HG03108 (cell line): ENCODE measurements around the gene CHAC1.

ENCODE experiments used
- ATAC-seq: cut with Tn5 transposase; IDR thresholded peaks from one replicate; pipeline ENCODE4 v1.9.1; 2021; ENCODE audit warnings: moderate library complexity; ENCODE audit not compliant: unreplicated experiment

The CHAC1 gene

DNA sequence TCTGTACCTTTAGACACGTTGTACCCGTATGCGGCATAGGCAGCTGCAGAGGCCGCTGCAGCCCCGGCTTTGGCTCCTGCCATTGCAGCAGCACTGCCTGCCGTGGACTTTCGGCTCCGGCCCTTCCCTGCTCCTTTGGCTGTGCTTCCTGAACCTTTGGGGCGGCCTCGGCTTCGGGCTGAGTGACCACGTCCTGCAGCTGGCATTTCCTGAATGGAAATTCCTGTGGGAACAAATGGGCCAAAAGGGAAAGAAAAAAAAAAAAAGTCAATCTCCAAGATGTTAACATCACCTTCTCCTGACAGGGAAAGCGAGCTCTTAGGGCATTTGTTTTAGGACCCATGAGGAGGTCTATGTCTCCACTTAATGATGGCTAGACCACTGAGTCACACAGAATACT is 29.6 kb downstream of the CHAC1 start:
- no peak for ATAC-seq

DNA sequence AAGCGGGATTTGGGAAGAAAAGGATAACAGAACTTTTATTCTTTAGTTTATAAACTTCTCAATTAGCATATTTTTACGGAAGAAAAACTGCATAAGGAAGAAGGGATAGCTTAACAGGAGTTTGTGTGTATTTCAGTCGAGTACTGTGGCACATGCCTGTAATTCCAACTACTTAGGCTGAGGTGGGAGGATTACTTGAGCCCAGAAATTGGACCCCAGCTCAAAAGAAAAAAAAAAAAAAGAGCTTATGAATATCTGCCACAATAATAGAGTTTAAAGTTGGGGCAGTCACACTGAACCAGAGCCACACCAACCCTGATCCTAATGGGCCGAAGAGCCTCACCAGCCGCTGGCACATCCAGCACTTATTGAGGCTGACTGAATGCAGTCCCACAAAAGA is 31.1 kb downstream of the CHAC1 start:
- no peak for ATAC-seq

DNA sequence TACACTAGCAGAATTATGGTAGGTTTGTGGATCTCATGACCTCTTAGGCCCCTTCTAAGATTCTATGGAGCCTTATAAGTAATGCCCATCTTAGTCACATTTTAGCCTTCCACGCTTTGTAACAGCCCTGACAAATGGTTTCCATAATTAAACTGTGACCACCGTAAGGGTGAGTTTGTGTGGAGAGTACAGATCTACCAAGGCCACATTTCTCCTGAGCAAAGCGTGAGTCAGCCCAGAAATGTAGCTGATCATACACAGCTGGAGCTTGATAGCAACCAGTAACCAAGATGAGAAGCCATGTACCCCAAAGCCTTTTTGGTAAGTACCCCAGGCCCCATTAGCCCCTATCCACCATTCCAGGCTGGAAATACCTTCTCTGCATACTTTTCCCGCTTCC is 31.7 kb downstream of the CHAC1 start:
- ATAC-seq = no peak

DNA sequence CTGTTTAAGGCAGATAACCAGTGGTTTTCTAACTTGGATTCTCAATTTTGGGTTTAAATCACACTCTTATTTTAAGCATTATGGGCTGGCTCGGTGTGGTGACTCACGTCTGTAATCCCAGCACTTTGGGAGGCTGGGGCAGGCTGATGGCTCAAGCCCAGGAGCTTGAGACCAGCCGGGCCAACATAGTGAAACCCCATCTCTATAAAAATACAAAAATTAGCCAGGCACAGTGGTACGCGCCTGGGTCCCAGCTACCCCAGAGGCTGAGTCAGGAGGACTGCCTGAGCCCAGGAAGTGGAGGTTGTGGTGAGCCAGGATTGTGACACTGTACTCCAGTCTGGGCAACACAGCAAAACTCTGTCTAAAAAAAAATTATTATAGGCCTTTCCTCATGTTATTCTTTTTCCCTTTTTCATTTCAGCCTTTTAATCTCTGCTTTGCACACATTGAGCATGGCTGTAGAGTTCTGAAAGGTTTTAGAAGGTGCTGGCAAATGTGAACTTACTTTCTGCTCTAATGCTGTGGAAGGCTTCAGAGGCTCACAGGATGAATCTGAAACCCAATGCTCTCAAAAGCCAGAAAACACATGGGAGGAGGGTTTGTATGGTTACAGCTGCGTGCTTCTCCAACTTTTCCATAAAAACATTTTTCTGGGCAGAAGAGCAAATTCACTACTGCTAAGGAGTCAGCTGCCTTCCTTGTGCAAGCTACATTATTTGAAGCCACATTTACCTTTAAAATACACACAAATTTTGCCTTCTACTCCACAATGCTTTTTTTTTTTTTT is 32.5 kb downstream of the CHAC1 start:
- no peak for ATAC-seq

- ATAC-seq = no peak
These were observed 33.5 kb downstream of the CHAC1 start for GRCh38 chr15:40986820-40987219.

GRCh38 chr15:40988156-40988555 is 34.9 kb downstream of the CHAC1 start:
- ATAC-seq = no peak

- no peak for ATAC-seq
These were observed 36.8 kb downstream of the CHAC1 start for GRCh38 chr15:40990080-40990479.

DNA sequence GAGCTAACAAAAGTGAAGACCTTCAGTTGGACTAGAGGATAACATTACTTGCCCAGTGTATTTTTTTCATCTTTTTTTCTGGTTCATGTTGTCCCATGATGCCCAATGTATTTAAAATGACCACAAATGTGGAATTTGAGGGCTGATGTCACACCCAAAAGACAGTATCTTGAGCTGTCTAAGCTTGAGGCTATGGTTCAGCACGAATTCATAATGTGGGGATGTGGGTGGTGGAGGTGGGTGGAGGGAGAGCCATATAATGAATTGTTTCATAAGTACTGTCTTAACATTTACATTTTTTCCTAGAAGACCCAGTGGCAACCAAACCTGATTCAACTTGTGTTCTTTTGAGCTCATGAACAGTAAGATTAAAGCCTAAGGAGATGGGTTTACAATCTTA is 37.5 kb downstream of the CHAC1 start:
- no peak for ATAC-seq

- ATAC-seq = no peak
These were observed 38.1 kb downstream of the CHAC1 start for GRCh38 chr15:40991355-40991754.

- no peak for ATAC-seq
These were observed 39.0 kb downstream of the CHAC1 start for GRCh38 chr15:40992241-40992741.

GRCh38 chr15:40992825-40993224 is 39.6 kb downstream of the CHAC1 start:
- no peak for ATAC-seq

- no peak for ATAC-seq
These were observed 42.4 kb downstream of the CHAC1 start for GRCh38 chr15:40995656-40996055.

DNA sequence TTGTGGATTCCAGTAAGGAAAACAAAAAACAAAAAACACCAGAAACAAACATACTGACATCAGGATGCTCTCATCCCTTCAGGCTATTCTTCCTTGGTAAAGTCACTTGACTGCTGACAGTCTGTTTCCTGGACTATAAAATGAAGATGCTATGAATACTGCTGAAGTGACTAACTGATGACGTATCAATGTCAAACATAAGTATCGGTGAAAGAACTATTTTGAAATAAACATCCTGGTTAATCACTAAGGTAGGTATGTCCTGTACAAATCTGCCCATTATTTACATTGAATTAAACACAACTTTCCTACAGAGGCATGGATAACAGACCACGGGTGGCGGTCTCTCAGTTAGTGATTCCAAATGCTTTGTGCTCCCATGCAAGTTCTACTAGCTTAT is 45.9 kb downstream of the CHAC1 start:
- ATAC-seq = no peak

GRCh38 chr15:41001524-41002214 is 48.4 kb downstream of the CHAC1 start:
- ATAC-seq = no peak

GRCh38 chr15:41004490-41004889 is 51.2 kb downstream of the CHAC1 start:
- ATAC-seq = no peak
